GM12891 (cell line): ENCODE results near the gene SLC7A6.

Experiments
- DNase-seq: peaks from one replicate; pipeline ENCODE4 v3.0.0; 2011; ENCODE audit warnings: low spot score; ENCODE audit not compliant: insufficient read length
- FAIRE-seq: peaks from 2 replicates; lab custom pipeline; 2011; peaks lifted over from hg19 to GRCh38; lab: Jason Lieb, UNC
- PAX5 ChIP-seq: IDR thresholded peaks from 2 replicates; pipeline ENCODE4 v1.6.1; 2011; ENCODE audit warnings: low read length, moderate library complexity, mild to moderate bottlenecking; ENCODE audit not compliant: insufficient read depth, severe bottlenecking
- POLR2A ChIP-seq: IDR thresholded peaks from 2 replicates; pipeline ENCODE4 v1.6.1; 2011; ENCODE audit warnings: low read depth, low read length, control low read depth
- POLR2AphosphoS5 ChIP-seq: IDR thresholded peaks from 2 replicates; pipeline ENCODE4 v1.6.1; 2011; ENCODE audit warnings: low read depth, low read length, control low read depth
- POU2F2 ChIP-seq: IDR thresholded peaks from 2 replicates; pipeline ENCODE4 v1.6.1; 2011; ENCODE audit warnings: low read depth, mild to moderate bottlenecking, control low read depth, low read length, moderate library complexity
- SPI1 ChIP-seq: IDR thresholded peaks from 2 replicates; pipeline ENCODE4 v1.6.1; 2011; ENCODE audit warnings: low read depth, low read length, control low read depth
- TAF1 ChIP-seq: IDR thresholded peaks from 2 replicates; pipeline ENCODE4 v1.6.1; 2011; ENCODE audit warnings: low read depth, low read length, control low read depth

SLC7A6 gene

DNA sequence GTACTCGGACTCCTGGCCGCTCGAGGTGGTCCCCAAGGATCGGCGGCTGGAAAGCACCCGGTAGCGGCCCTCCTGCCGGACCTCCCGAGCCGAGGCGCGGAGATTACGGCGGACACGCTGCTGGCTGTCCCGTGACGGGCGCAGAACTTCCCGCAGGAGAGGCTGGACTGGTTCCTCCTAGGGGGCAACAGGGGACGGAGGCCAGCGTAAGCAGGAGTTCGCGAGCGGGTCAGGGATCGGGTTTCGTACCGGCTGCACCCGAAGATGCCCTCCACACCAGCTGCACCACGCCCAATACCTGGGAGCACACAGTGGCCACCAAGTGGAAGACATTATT is 46.1 kb downstream of the SLC7A6 start:
- no peak for FAIRE-seq
- TF ChIP-seq POU2F2 (no peak), POLR2A (no peak), PAX5 (no peak), TAF1 (no peak), POLR2AphosphoS5 (no peak), SPI1 (no peak)
- no peak for DNase-seq

- DNase-seq (peak; percentile 97), FAIRE-seq (peak; percentile 98)
- TF ChIP-seq POU2F2 (peak; percentile 79; the same call in 1 of the 2 replicates), PAX5 (no peak), SPI1 (peak; percentile 74), POLR2AphosphoS5 (peak; percentile 93), POLR2A (peak; percentile 95), TAF1 (peak; percentile 76)
Observed at GRCh38 chr16:68310774-68311511, 46.6 kb downstream of the SLC7A6 start, which contains the start of the genes PRMT7 and SLC7A6OS. PRMT7 (plus strand) TSS chr16:68311019; CDS start chr16:68315980, 4,961 bp downstream. SLC7A6OS (minus strand) TSS chr16:68310946; CDS start chr16:68310926, 20 bp downstream.

DNA sequence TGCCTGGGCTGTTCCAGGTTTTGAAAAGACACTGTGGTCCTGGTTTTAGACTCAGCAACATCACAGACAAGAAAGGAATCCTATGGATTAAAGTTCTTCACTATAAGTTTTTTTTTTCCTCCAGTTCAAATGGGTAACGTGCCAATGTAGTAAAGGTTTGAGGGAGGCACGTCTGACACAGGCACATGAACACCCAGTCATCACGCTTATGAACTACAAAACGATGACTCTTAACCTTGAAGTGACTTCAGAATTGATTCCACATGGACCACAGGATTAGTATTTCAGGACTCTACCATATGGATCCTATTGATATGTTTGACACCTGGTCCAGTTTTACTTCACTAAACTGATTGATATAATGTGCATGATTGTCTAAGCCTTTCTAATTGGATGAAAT is 48.8 kb downstream of the SLC7A6 start:
- FAIRE-seq (no peak), DNase-seq (no peak)
- TF ChIP-seq SPI1 (no peak), PAX5 (no peak), TAF1 (no peak), POU2F2 (no peak), POLR2AphosphoS5 (no peak), POLR2A (no peak)

GRCh38 chr16:68319185-68319908 is 55.0 kb downstream of the SLC7A6 start:
- TF ChIP-seq TAF1 (no peak), POU2F2 (no peak), POLR2A (no peak), PAX5 (no peak), POLR2AphosphoS5 (no peak), SPI1 (no peak)
- no peak for DNase-seq
- no peak for FAIRE-seq

DNA sequence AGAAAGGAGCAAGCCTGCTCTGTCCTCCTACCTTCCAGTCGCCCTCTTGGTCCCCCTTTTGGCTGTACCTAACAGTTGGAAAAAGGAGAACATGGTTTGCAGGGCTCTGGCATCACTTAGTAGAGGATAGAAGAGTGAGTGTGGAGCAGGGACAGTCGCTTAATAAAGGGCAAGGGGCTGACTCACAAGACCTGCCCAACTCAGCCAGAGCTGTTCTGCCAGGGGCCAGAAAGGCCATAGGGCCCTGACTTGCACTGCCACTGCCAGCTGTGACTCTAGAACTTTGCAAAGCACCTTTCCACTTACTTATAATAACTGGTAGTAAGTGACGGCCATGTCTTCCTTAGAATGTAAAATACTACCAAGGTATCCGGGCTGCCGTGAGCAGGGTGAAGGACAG is 60.0 kb downstream of the SLC7A6 start:
- DNase-seq (no peak), FAIRE-seq (no peak)
- TF ChIP-seq TAF1, result no peak
- no peak for TF ChIP-seq PAX5
- no peak for TF ChIP-seq POLR2AphosphoS5
- TF ChIP-seq POLR2A, result no peak
- TF ChIP-seq SPI1, result no peak
- TF ChIP-seq POU2F2, result no peak

DNA sequence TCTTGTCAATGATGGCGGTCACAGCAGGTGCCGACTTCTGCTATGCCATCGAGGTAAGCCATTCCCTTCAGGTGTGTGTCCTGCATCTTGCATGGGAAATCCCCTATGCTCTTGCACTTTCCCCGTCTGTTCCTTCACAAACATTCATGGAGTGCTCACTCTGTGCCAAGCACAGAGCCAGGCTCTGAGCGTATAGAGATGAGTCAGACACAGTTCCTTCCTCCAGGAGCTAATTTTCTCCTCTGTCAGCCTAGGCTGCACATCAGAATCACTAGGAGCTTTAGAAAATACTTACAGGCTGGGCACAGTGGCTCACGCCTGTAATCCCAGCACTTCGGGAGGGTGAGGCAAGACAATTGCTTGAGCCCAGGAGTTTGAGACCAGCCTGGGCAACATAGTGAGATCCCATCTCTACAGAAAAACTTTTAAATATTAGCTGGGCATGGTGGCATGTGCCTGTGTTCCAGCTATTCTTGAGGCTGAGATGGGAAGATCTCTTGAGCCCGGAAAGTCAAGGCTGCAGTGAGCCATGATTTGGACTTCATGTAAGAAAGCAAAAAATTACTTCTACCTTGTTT is 60.5 kb downstream of the SLC7A6 start:
- no peak for TF ChIP-seq POLR2AphosphoS5
- no peak for TF ChIP-seq TAF1
- TF ChIP-seq SPI1, result no peak
- TF ChIP-seq POU2F2, result no peak
- no peak for TF ChIP-seq POLR2A
- FAIRE-seq (no peak), DNase-seq (no peak)

DNA sequence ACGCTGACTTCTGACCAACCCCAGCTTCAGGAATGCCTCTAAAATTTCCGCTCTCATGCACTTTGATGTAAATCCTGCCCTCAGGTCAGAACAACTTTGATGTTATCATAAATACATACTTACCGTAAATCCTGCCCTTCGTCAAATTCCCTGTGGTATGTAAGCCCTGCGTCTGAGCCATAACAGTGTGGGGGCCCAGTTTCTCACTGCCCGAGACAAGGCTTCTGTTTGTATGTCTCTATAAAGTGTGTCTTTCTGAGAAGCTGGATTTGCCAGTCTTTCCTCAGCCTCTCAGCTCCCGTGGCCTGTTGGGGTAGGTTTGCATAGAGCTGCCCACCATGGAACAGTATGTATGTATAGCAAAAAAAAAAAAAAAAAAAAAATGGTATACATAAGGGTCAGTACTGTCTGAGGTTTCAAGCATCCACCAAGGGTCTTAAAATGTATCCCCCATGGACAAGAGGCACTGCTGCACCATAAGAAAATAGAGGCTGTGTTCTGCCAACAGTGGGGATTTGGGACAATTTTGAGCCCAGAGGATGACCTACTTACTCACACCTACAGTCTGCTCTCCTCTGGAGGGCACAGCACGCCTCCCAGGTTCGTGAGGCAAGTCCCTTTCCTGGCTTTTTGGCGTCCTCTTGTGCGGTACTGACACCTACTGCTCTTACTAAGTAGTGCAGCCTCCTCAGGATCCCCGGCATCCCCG is 64.0 kb downstream of the SLC7A6 start:
- TF ChIP-seq SPI1 (no peak), POLR2AphosphoS5 (no peak), POLR2A (no peak), PAX5 (no peak), TAF1 (no peak), POU2F2 (no peak)
- FAIRE-seq (peak; percentile 88), DNase-seq (peak; percentile 62)

GRCh38 chr16:68328860-68329390 is 64.6 kb downstream of the SLC7A6 start:
- no peak for FAIRE-seq
- DNase-seq, result no peak
- TF ChIP-seq POLR2A, result no peak
- no peak for TF ChIP-seq POLR2AphosphoS5
- no peak for TF ChIP-seq SPI1
- no peak for TF ChIP-seq TAF1
- no peak for TF ChIP-seq POU2F2
- no peak for TF ChIP-seq PAX5

DNA sequence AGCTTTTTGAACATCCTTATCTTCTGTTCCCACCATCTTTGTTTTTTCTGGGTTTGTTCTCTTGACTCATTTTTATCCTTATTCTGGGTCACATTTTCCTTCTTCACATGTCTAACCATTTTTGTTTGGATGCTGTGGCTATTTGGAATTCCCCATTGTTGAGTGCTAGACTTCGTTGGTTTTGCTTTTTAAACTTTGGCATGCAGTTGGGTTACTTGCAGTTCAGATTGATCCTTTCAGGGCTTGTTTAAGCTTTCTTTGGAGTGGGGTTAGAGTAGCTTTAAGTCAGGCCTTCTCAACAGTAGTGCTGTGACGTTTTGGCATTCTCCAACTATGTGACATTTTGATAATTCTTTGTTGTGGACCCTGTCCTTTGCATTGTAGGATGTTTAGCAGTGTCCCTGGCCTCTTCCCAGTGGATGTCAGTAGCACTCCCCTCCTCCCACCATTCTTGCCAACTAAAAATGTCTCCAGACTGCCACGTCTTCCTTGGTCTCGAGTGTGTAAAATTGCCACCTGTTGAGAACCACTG is 67.6 kb downstream of the SLC7A6 start:
- FAIRE-seq (peak; percentile 35), DNase-seq (no peak)
- TF ChIP-seq PAX5, result no peak
- no peak for TF ChIP-seq POLR2AphosphoS5
- no peak for TF ChIP-seq POU2F2
- TF ChIP-seq POLR2A, result no peak
- TF ChIP-seq TAF1, result no peak
- TF ChIP-seq SPI1, result no peak
